HuH-7.5 (cell line): ENCODE measurements around the gene B4GALNT3.

Experiments used
- DNase-seq: peaks from one replicate; pipeline ENCODE4 v3.0.0; 2011; ENCODE audit warnings: low spot score

Gene B4GALNT3

DNA sequence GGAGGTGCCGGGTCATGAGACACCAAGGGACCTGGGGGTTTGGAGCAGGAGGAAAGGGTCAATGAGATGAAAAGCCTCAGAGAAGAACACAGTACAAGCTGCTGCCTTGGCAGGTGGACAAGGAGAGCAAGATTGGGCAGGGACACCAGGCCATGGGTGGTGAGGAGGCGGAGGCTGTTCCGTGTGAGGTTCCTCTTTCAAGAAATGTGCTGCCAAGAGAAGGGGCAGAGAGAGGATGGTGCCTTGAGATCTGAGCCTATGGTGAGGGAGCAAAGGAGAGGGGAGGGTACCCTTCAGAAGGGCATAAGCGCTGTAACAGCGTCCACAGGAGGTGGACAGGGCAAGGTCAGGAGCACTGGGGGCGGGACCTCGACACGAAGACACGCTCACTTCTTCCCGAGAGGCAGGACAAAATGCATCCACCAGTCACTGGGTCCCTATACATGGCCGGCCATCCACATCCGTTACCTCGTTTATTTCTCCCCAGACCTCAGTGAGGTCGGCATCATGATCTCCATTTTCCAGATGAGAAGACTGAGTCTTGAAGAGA, 100.2 kb downstream of the B4GALNT3 start:
- DNase-seq, result no peak

- no peak for DNase-seq
Observed at GRCh38 chr12:560691-561390, 101.1 kb downstream of the B4GALNT3 start.

- DNase-seq, result no peak
Observed at GRCh38 chr12:561391-561705, 101.6 kb downstream of the B4GALNT3 start.

DNA sequence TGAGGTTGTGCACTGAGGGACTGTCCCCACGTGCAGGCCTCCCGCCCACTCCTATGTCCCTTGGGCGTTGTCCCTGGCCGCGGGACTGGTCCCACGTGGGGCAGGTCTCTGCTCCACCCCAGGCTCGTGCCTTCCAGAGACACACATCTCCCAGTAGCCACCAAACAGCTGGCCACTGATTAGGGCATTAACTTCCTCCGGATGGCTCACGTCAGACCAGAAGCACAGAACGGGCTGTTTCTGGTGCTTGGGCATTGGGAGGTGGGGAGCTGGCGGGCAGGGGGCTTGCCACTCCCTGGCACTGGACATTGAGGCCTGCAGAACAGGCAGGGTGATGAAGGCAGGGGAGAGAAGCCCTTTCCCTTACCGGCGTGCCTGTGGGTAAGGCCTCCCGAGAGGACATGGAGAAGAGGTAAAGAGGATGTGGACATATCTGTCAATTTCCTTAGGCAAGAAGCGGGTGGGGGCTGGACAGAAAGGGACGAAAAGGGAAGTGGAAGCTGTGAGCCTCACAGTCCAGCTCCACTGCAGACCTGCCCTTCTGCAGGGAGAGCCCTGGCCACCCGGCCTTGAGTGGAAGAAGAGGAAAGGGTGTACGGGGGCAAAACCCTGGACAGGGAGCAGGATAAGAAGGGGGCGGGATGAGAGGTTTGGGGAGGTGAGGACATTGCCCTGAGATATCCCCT, 102.3 kb downstream of the B4GALNT3 start:
- DNase-seq, result no peak

DNA sequence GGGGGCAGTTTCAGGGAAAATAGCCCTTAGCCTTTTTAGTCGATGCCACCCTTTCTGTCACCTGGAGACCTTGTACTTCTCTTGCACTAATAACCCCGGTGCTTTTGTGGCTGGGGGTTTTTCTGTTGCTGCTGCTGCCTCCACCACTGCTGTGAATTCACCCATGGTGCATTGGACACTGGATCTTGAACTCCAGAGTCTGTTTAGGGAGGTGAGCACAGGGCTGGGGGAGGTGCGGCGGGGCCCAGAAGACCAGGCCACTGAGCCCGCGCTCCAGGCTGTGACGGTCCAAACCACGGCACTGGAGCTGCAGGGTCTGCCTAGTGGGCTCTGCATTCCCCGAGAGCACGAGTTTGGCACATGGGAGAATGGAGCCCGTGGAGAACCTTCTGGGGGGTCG, 102.9 kb downstream of the B4GALNT3 start:
- DNase-seq, result no peak

- no peak for DNase-seq
Observed at GRCh38 chr12:563250-563781, 103.6 kb downstream of the B4GALNT3 start.

GRCh38 chr12:563787-564298, 104.1 kb downstream of the B4GALNT3 start:
- DNase-seq, result no peak

GRCh38 chr12:565161-565560, 105.4 kb downstream of the B4GALNT3 start:
- DNase-seq, result no peak

DNA sequence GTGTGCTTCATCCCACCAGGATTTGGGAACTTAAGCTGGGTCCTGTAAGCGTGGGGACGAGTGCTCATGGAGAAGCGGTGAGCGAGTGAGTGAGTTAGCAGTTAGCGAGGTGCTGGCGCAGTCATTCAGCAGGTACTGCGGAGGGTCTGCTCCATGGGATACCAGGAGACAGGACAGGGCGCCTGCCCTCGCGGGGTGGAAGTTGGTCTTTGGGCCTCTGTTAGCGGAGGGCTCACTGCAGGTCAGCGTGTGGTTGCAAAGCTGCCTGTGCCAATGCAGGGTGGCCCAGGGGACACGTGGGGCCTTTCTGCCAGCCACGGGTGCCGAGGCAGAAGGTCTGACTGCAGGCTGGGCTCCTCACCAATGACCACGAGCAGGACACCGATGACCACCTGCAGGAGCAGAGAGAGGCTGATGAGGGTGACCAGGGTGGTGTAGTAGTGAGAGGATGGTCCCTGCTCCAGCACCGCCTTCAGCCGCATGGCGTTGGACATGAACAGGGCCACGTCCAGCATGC, 105.9 kb downstream of the B4GALNT3 start:
- no peak for DNase-seq

GRCh38 chr12:568486-568885, 108.7 kb downstream of the B4GALNT3 start:
- no peak for DNase-seq

DNA sequence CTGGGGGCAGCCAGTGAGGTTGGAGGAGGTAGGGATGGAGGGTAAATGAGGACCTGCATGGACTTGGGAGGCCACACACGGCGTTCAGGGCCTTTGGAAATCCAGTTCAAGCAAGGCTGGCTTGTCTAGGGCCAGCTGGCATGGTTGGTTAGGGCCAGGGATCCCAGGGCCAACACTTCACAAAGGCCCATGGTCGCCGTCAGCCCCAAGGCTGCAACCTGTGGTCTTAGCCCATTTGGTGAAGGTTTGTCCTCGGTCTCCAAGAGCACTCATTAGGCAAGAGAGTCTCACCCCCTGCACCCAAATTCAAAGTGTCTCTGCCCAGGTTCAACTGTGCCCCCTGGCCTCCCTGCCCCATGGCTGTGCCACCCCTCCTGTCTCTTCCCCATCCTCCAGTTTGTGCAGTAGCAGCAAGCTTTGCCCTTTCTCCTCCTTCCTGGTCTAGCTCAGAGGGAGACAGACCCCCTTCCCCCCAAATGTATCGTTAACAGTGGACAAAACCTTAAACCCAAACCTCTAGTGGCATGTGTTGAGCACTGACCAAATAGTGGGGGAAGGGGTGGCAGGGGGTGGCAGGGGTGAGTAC, 109.4 kb downstream of the B4GALNT3 start:
- DNase-seq, result no peak

- DNase-seq, result peak; percentile 94
Observed at GRCh38 chr12:569803-570434, 110.2 kb downstream of the B4GALNT3 start.

DNA sequence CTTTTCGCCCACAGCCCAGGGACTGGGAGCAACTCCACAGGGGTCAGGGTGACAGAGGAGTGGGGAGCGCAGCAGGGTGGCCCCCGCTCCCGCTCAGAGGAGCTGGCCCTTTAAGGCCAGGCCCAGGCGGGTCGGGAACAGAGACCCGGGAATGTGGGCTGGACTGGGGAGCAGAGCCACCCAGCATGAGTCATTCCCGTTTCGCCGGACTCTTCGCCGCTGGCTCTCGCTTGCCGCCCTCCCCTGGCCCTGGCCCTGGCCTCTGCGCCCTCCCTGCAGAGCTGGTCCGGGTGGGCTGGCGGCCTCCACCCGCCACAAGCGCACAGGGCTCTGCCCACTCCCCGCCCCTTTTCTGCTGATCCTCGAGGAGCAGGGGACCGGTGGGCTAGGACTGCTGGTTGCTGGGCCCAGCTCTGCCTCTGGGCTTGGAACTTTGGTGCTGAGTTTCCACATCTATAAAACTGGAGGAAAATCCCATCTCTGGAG, 110.7 kb downstream of the B4GALNT3 start:
- peak; percentile 94 for DNase-seq

GRCh38 chr12:570921-571794, 111.4 kb downstream of the B4GALNT3 start:
- DNase-seq, result peak; percentile 59

- DNase-seq, result no peak
Observed at GRCh38 chr12:571795-572531, 112.2 kb downstream of the B4GALNT3 start.

- DNase-seq, result no peak
Observed at GRCh38 chr12:572532-572899, 112.8 kb downstream of the B4GALNT3 start.

GRCh38 chr12:573232-573631, 113.5 kb downstream of the B4GALNT3 start:
- no peak for DNase-seq

GRCh38 chr12:574475-575128, 114.9 kb downstream of the B4GALNT3 start:
- no peak for DNase-seq

DNA sequence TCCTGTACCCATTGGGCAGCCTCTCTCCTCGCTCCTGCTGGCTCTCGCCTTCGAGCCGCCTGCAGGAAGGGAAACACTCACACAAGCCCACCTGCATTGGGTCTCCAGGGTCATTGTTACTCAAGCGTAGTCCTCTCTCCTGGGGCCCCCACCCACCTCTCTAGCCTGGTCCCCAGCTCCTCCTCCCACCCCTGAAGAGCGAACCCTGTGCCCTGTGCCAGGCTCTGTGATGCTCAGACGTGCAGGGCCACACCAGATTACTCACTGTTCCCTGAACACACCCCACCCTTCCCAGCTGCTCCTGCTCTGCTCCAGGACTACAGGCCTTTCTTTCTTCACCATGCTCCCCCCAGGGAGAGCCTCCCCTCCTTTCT, 115.4 kb downstream of the B4GALNT3 start:
- no peak for DNase-seq
